ENCODE results near the gene RPL27. TPM values are rescaled to one million over a fixed set of nuclear protein-coding genes. Genes with fewer than 3 reads are reported as not detected.

The RPL27 gene
- total and polyA plus RNA-seq, 2 donors (not counting 1 experiment from before 2014, with no cell fraction given): 902 to 3,346 TPM

DNA sequence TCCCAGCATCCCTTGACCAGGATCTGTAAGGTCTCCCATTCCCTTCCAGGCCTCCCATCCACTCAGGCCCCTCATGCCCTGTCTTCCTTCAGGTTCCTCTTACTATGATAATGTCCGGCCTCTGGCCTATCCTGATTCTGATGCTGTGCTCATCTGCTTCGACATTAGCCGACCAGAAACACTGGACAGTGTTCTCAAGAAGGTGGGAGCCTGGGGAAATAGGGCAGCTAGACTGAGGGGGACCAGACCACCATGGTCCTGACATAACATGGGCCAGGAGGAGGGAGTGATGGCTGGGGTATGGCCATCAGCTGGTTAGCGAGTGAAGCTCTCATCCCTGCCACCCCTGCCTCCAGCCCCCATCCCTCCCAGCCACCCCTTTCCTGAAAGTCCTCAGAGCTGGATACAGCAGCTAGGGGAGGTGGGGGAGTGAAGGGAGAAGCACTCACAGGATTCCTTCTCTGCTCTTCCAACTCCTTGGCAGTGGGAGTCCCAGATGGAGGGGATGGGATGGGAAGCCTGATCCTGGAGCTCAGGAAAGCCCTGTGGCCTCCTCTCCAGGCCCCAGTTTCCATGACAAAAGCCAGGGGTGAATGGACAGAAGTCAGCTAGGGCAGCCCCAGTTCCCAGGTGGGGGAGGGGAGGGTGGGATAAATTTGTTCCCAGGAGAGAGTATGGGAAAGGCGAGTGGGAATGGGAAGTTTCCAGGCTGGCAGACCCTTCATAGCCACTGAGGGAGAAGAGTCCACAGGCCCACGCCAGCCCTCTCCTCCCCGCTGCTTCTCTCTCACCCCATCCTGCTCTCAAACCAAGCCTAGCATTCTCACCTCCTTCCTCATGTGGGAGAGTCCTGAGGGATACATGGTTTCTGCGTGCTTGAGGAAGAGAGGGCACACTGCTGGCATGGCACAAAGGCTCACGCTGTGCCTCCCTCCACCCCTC is 29.1 kb downstream of the RPL27 start:
- Histone ChIP-seq H2AFZ (ENCODE audit: low read length) (no peak overlapping the region), H3K4me1 (ENCODE audit: control insufficient read depth, extremely low read depth, insufficient read depth, low read length) (peaks cover 4% of the 10 kb centered on the region), H3K9me3 (ENCODE audit: control insufficient read depth, insufficient read depth, low read depth, low read length) (no peaks in the 10 kb centered on the region), H3K79me2 (ENCODE audit: control insufficient read depth, insufficient read depth, low read length) (no peaks in the 10 kb centered on the region), H3K9ac (ENCODE audit: insufficient read depth, low read length) (no peak overlapping the region), H4K20me1 (ENCODE audit: control insufficient read depth, extremely low read depth, insufficient read depth, low read length) (no peaks in the 10 kb centered on the region), H3K4me2 (ENCODE audit: extremely low read depth, insufficient read depth, low read length) (no peak overlapping the region), H3K27me3 (ENCODE audit: control insufficient read depth, insufficient read depth, low read length) (no peaks in the 10 kb centered on the region), H3K27ac (ENCODE audit: insufficient read depth, low read length) (no peak overlapping the region), H3K4me3 (replicated peaks in 1 of 4; ENCODE audit: control extremely low read depth in 1 of 4, insufficient read depth in 1 of 4, low read depth in 3 of 4, low read length in 4 of 4) (no peak overlapping the region), H3K36me3 (ENCODE audit: control insufficient read depth, insufficient read depth, low read length) (no peaks in the 10 kb centered on the region)
- TF ChIP-seq EZH2 (IDR thresholded peaks at IDR 0.05; ENCODE audit: low read length, missing control alignments): no peak
- TF ChIP-seq, protein P1, sequence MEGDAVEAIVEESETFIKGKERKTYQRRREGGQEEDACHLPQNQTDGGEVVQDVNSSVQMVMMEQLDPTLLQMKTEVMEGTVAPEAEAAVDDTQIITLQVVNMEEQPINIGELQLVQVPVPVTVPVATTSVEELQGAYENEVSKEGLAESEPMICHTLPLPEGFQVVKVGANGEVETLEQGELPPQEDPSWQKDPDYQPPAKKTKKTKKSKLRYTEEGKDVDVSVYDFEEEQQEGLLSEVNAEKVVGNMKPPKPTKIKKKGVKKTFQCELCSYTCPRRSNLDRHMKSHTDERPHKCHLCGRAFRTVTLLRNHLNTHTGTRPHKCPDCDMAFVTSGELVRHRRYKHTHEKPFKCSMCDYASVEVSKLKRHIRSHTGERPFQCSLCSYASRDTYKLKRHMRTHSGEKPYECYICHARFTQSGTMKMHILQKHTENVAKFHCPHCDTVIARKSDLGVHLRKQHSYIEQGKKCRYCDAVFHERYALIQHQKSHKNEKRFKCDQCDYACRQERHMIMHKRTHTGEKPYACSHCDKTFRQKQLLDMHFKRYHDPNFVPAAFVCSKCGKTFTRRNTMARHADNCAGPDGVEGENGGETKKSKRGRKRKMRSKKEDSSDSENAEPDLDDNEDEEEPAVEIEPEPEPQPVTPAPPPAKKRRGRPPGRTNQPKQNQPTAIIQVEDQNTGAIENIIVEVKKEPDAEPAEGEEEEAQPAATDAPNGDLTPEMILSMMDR (conservative IDR thresholded peaks at IDR 0.05 in 1 of 2, IDR thresholded peaks at IDR 0.05 in 1 of 2; ENCODE audit: low read depth in 1 of 2, low read length in 2 of 2): no peak
- no peak for DNase-seq (ENCODE audit: low read depth in 2 of 2)

DNA sequence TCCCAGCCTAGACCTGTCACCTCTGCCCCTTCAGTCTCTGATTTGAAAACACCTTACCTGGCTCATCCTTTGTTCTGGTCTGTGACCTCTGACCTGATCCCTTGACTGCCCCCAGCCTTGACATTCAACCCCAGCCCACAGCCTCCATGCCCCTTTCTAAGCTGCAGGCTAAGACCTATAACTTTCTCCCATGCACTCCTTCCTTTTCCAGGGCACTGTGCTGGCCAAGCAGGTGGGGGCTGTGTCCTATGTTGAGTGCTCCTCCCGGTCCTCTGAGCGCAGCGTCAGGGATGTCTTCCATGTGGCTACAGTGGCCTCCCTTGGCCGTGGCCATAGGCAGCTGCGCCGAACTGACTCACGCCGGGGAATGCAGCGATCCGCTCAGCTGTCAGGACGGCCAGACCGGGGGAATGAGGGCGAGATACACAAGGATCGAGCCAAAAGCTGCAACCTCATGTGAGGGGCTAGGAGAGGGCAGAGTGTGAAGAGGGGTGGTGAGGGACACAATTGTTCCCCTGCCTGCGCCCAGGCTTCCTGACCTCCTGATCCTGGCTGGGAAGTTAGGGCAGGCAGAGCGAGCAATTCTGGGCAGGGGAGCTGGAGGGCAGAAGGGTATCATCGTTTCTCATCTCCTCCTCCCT is 30.1 kb downstream of the RPL27 start:
- Histone ChIP-seq H3K4me3 (replicated peaks in 1 of 4; ENCODE audit: control extremely low read depth in 1 of 4, insufficient read depth in 1 of 4, low read depth in 3 of 4, low read length in 4 of 4) (no peak overlapping the region), H3K36me3 (ENCODE audit: control insufficient read depth, insufficient read depth, low read length) (no peaks in the 10 kb centered on the region), H4K20me1 (ENCODE audit: control insufficient read depth, extremely low read depth, insufficient read depth, low read length) (no peaks in the 10 kb centered on the region), H3K27me3 (ENCODE audit: control insufficient read depth, insufficient read depth, low read length) (no peaks in the 10 kb centered on the region), H3K4me1 (ENCODE audit: control insufficient read depth, extremely low read depth, insufficient read depth, low read length) (peaks cover 4% of the 10 kb centered on the region), H2AFZ (ENCODE audit: low read length) (no peak overlapping the region), H3K9ac (ENCODE audit: insufficient read depth, low read length) (no peak overlapping the region), H3K9me3 (ENCODE audit: control insufficient read depth, insufficient read depth, low read depth, low read length) (no peaks in the 10 kb centered on the region), H3K79me2 (ENCODE audit: control insufficient read depth, insufficient read depth, low read length) (no peaks in the 10 kb centered on the region), H3K4me2 (ENCODE audit: extremely low read depth, insufficient read depth, low read length) (no peak overlapping the region), H3K27ac (ENCODE audit: insufficient read depth, low read length) (no peak overlapping the region)
- DNase-seq (ENCODE audit: low read depth in 2 of 2): no peak
- TF ChIP-seq, protein P1 (conservative IDR thresholded peaks at IDR 0.05 in 1 of 2, IDR thresholded peaks at IDR 0.05 in 1 of 2; ENCODE audit: low read depth in 1 of 2, low read length in 2 of 2): no peak
- TF ChIP-seq EZH2 (IDR thresholded peaks at IDR 0.05; ENCODE audit: low read length, missing control alignments): no peak

GRCh38 chr17:43030137-43030767 is 32.0 kb downstream of the RPL27 start:
- no peak overlapping the region for H3K9ac ChIP-seq (ENCODE audit: insufficient read depth, low read length)
- no peak overlapping the region for H3K4me2 ChIP-seq (ENCODE audit: extremely low read depth, insufficient read depth, low read length)
- no peaks in the 10 kb centered on the region for H3K9me3 ChIP-seq (ENCODE audit: control insufficient read depth, insufficient read depth, low read depth, low read length)
- H3K4me1 ChIP-seq (ENCODE audit: control insufficient read depth, extremely low read depth, insufficient read depth, low read length): no peaks in the 10 kb centered on the region
- TF ChIP-seq EZH2 (IDR thresholded peaks at IDR 0.05; ENCODE audit: low read length, missing control alignments): no peak
- TF ChIP-seq, protein P1 (conservative IDR thresholded peaks at IDR 0.05 in 1 of 2, IDR thresholded peaks at IDR 0.05 in 1 of 2; ENCODE audit: low read depth in 1 of 2, low read length in 2 of 2): no peak
- no peak overlapping the region for H2AFZ ChIP-seq (ENCODE audit: low read length)
- no peaks in the 10 kb centered on the region for H3K79me2 ChIP-seq (ENCODE audit: control insufficient read depth, insufficient read depth, low read length)
- no peak for DNase-seq (ENCODE audit: low read depth in 2 of 2)
- H3K27me3 ChIP-seq (ENCODE audit: control insufficient read depth, insufficient read depth, low read length): no peaks in the 10 kb centered on the region
- no peaks in the 10 kb centered on the region for H3K36me3 ChIP-seq (ENCODE audit: control insufficient read depth, insufficient read depth, low read length)
- H3K4me3 ChIP-seq (replicated peaks in 1 of 4; ENCODE audit: control extremely low read depth in 1 of 4, insufficient read depth in 1 of 4, low read depth in 3 of 4, low read length in 4 of 4): no peak overlapping the region
- no peak overlapping the region for H3K27ac ChIP-seq (ENCODE audit: insufficient read depth, low read length)
- no peaks in the 10 kb centered on the region for H4K20me1 ChIP-seq (ENCODE audit: control insufficient read depth, extremely low read depth, insufficient read depth, low read length)
